NB4 (cell line): ENCODE data around the gene DBH.

Experiments used
- DNase-seq: peaks from one replicate; pipeline ENCODE4 v3.0.0; 2010; ENCODE audit warnings: low read depth
- H3K4me3 ChIP-seq: one replicate; pipeline ENCODE4 v1.5.1; 2011; ENCODE audit warnings: mild to moderate bottlenecking, low read depth, low read length, moderate library complexity
- CTCF ChIP-seq: IDR thresholded peaks from one replicate; pipeline ENCODE4 v1.5.1; 2012; ENCODE audit warnings: low read depth, low read length
- MYC ChIP-seq: IDR thresholded peaks from 2 replicates; pipeline ENCODE4 v1.6.1; 2011; ENCODE audit warnings: low read depth, low read length
- POLR2A ChIP-seq: IDR thresholded peaks from 2 replicates; pipeline ENCODE4 v1.6.1; 2011; ENCODE audit warnings: mild to moderate bottlenecking; ENCODE audit not compliant: insufficient read length; ENCODE audit errors: extremely low read depth
- TF ChIP-seq, protein P1 (sequence below): IDR thresholded peaks from 2 replicates; pipeline ENCODE4 v1.6.1; 2011; ENCODE audit warnings: low read depth, low read length

Gene DBH

DNA sequence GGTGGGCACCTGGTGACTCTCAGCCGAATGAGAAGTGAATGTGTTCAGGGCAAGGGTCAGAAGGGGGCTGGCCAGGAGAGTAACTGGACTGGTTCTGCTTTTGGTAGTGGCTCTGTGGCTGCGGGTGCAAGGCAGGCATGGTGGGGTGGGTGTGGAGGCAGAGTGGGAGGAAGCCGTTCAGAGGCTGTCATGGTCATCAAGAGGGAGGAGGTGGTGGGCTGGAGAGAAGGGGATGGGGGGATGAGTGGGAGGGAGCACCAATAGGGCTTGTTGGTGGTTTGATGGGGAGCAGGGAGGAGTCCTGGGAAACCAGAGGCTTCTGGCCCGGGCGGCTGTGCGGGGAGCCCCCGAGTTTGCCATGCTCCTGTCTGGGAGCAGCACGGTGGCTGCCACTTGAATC is 40.3 kb upstream of the DBH start:
- TF ChIP-seq, protein P1, sequence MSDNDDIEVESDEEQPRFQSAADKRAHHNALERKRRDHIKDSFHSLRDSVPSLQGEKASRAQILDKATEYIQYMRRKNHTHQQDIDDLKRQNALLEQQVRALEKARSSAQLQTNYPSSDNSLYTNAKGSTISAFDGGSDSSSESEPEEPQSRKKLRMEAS: no peak
- TF ChIP-seq POLR2A (no peak), MYC (no peak), CTCF (no peak)
- no peak for DNase-seq
- H3K4me3 ChIP-seq: no peak overlapping the region

DNA sequence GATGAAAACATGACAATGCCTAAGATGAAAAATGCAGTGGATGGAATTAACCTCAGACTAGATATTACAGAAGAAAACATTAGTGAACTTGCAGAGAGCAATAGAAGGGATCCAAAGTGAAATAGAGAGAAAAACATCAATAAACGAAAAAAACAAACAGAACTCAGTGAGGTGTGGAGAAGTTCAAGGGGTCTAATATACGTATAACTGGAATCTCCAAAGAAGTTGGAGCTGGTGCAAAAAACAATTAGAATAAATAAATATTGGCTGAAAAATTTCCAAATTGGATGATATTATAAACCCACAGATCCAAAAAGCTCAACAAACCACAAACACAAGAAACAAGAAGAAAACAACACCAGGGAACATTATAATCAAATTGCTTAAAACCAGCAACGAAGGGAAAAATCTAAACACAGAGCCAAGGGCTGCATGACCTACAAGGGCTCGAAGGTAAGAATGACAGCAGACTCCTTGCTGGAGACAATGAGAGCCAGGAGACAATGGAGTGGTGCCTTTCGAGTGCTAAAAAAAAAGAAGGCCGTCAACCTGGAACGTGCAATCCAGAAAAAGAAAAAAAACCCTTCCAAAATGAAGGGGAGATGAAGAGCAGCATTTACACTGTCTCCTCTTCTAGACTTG is 38.7 kb upstream of the DBH start:
- no peak overlapping the region for H3K4me3 ChIP-seq
- no peak for TF ChIP-seq MYC
- no peak for TF ChIP-seq CTCF
- no peak for TF ChIP-seq POLR2A
- TF ChIP-seq, protein P1: no peak
- DNase-seq: peak; percentile 36

- TF ChIP-seq, protein P1: no peak
- TF ChIP-seq CTCF: no peak
- TF ChIP-seq POLR2A: no peak
- TF ChIP-seq MYC: no peak
- no peak for DNase-seq
Measured at GRCh38 chr9:133598978-133599377, 37.2 kb upstream of the DBH start.

GRCh38 chr9:133599470-133600173 is 36.5 kb upstream of the DBH start:
- TF ChIP-seq MYC: no peak
- TF ChIP-seq, protein P1: no peak
- TF ChIP-seq CTCF: no peak
- no peak for TF ChIP-seq POLR2A
- DNase-seq: no peak

More at GRCh38 chr9:133598978-133599377, 37.2 kb upstream of the DBH start:
- no peak overlapping the region for H3K4me3 ChIP-seq

DNA sequence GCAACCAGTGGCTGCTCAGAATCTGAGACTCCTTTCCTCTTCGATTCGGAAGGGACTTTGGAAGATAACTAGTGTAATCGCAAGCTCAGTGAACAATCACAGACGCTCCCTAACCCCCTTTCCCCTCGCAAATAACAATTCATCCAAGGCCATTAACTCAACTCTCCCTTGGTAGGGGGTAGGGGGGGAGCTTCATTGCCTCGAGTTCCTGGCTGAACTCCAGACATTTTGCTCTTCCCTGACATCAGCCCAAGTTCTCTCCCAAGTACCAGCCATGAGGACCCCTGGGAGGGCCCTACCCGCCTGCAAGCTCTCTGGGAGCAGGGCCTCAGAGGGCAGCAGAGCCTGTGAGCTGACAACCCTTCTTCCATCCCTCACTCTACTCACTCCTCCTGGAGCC is 35.4 kb upstream of the DBH start:
- TF ChIP-seq MYC (no peak), CTCF (no peak), POLR2A (no peak)
- TF ChIP-seq, protein P1: no peak
- no peak overlapping the region for H3K4me3 ChIP-seq
- DNase-seq: no peak

More at GRCh38 chr9:133599470-133600173, 36.5 kb upstream of the DBH start:
- H3K4me3 ChIP-seq: no peak overlapping the region
